ENCODE results near the gene TIAL1. TPM values are rescaled to one million over a fixed set of nuclear protein-coding genes. Genes with fewer than 3 reads are reported as not detected.

The TIAL1 gene
- total and polyA plus RNA-seq, 10 of the 15 experiments (the other 5 are each of a cell fraction or from before 2014, with no cell fraction given): 26.0 to 159 (median 62.8) TPM

DNA sequence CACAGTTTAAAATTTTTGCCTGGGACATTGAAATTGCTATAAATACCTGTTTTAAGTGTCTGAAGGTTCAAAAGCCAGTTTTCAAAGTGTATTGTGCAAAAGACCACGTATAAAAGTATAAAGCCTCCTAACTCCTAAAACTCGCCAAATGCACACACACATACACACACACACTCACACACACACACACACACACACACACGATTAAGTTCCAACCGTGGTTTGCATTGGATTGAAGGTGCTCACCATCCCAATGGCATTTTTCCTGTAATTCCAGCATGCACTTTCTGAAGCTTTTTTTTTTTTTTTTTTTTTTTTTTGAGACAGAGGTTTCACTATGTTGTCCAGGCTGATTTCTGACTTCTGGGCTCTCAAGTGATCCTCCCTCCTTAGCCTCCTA lies 51.5 kb downstream of the TIAL1 start:
- Histone ChIP-seq H3K27ac (ENCODE audit: control insufficient read depth, insufficient read depth) (no peak overlapping the region), H3K4me3 (no peak overlapping the region), H3K4me1 (ENCODE audit: control insufficient read depth, insufficient read depth, low read length) (peaks cover 4% of the 10 kb centered on the region; the same call in 1 of the 2 replicates), H4K20me1 (ENCODE audit: control insufficient read depth, insufficient read depth) (no peaks in the 10 kb centered on the region), H3K36me3 (ENCODE audit: control insufficient read depth in 2 of 2, insufficient read depth in 2 of 2, low read length in 1 of 2) (no peaks in the 10 kb centered on the region), H2AFZ (ENCODE audit: control insufficient read depth, low read depth, low read length) (no peak overlapping the region), H3K9me3 (replicated peaks; ENCODE audit: control insufficient read depth, insufficient read depth, low read length) (no peaks in the 10 kb centered on the region), H3K9ac (ENCODE audit: control insufficient read depth, insufficient read depth, low read length) (no peak overlapping the region), H3K4me2 (ENCODE audit: control insufficient read depth, insufficient read depth) (no peak overlapping the region), H3K79me2 (ENCODE audit: control insufficient read depth, insufficient read depth, low read length) (peaks cover 21% of the 10 kb centered on the region), H3K27me3 (replicated peaks in 1 of 2; ENCODE audit: control insufficient read depth in 2 of 2, insufficient read depth in 2 of 2, low read length in 1 of 2) (no peaks in the 10 kb centered on the region)
- ChIA-PET SMC1A (ENCODE audit: uncharacterized antibody, unreplicated experiment) (no interaction called here), RAD21 (ENCODE audit: unreplicated experiment) (no interaction called here), CTCF (interaction anchor here (0.5 to 5.1 kb wide), 6 partner anchors 28 to 57 kb away, joined by 3 to 45 read pairs (median 3); no protein-coding TSS in a partner anchor), POLR2A (interaction anchor here (0.6 kb wide), 3 partner anchors 37 to 346 kb away, joined by 4 to 6 read pairs (median 5); no protein-coding TSS in a partner anchor)
- BruUV-seq (replicated peaks): no TSS peak
- intact Hi-C loops (cut with micrococcal nuclease; ENCODE audit: unreplicated experiment) (no loop called here), in situ Hi-C loops (cut with MboI) (no loop called here)
- WGBS (ENCODE audit: insufficient coverage, insufficient replicate concordance, low lambda C conversion rate, missing lambda C conversion rate): 44% methylated on average over 4 of the region's 4 CpGs
- ATAC-seq: no peak
- FAIRE-seq: no peak
- DNase-seq (ENCODE audit: low read depth, low spot score): no peak
- TF ChIP-seq LARP7 (IDR thresholded peaks at IDR 0.05): no peak
- TF ChIP-seq, protein P1, sequence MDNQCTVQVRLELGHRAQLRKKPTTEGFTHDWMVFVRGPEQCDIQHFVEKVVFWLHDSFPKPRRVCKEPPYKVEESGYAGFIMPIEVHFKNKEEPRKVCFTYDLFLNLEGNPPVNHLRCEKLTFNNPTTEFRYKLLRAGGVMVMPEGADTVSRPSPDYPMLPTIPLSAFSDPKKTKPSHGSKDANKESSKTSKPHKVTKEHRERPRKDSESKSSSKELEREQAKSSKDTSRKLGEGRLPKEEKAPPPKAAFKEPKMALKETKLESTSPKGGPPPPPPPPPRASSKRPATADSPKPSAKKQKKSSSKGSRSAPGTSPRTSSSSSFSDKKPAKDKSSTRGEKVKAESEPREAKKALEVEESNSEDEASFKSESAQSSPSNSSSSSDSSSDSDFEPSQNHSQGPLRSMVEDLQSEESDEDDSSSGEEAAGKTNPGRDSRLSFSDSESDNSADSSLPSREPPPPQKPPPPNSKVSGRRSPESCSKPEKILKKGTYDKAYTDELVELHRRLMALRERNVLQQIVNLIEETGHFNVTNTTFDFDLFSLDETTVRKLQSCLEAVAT (IDR thresholded peaks at IDR 0.05): no peak
- no peak for TF ChIP-seq HDGF (IDR thresholded peaks at IDR 0.05)
- no peak for TF ChIP-seq KAT2A (conservative IDR thresholded peaks at IDR 0.05; ENCODE audit: control insufficient read depth, low read depth, low read length)
- TF ChIP-seq, protein P2, sequence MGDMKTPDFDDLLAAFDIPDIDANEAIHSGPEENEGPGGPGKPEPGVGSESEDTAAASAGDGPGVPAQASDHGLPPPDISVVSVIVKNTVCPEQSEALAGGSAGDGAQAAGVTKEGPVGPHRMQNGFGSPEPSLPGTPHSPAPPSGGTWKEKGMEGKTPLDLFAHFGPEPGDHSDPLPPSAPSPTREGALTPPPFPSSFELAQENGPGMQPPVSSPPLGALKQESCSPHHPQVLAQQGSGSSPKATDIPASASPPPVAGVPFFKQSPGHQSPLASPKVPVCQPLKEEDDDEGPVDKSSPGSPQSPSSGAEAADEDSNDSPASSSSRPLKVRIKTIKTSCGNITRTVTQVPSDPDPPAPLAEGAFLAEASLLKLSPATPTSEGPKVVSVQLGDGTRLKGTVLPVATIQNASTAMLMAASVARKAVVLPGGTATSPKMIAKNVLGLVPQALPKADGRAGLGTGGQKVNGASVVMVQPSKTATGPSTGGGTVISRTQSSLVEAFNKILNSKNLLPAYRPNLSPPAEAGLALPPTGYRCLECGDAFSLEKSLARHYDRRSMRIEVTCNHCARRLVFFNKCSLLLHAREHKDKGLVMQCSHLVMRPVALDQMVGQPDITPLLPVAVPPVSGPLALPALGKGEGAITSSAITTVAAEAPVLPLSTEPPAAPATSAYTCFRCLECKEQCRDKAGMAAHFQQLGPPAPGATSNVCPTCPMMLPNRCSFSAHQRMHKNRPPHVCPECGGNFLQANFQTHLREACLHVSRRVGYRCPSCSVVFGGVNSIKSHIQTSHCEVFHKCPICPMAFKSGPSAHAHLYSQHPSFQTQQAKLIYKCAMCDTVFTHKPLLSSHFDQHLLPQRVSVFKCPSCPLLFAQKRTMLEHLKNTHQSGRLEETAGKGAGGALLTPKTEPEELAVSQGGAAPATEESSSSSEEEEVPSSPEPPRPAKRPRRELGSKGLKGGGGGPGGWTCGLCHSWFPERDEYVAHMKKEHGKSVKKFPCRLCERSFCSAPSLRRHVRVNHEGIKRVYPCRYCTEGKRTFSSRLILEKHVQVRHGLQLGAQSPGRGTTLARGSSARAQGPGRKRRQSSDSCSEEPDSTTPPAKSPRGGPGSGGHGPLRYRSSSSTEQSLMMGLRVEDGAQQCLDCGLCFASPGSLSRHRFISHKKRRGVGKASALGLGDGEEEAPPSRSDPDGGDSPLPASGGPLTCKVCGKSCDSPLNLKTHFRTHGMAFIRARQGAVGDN (IDR thresholded peaks at IDR 0.05): no peak
- no peak for TF ChIP-seq IKZF1 (conservative IDR thresholded peaks at IDR 0.05)
- no peak for TF ChIP-seq EGR1 (IDR thresholded peaks at IDR 0.05; ENCODE audit: borderline replicate concordance in 1 of 2, low read depth in 2 of 2, low read length in 2 of 2)
- TF ChIP-seq, protein P3, sequence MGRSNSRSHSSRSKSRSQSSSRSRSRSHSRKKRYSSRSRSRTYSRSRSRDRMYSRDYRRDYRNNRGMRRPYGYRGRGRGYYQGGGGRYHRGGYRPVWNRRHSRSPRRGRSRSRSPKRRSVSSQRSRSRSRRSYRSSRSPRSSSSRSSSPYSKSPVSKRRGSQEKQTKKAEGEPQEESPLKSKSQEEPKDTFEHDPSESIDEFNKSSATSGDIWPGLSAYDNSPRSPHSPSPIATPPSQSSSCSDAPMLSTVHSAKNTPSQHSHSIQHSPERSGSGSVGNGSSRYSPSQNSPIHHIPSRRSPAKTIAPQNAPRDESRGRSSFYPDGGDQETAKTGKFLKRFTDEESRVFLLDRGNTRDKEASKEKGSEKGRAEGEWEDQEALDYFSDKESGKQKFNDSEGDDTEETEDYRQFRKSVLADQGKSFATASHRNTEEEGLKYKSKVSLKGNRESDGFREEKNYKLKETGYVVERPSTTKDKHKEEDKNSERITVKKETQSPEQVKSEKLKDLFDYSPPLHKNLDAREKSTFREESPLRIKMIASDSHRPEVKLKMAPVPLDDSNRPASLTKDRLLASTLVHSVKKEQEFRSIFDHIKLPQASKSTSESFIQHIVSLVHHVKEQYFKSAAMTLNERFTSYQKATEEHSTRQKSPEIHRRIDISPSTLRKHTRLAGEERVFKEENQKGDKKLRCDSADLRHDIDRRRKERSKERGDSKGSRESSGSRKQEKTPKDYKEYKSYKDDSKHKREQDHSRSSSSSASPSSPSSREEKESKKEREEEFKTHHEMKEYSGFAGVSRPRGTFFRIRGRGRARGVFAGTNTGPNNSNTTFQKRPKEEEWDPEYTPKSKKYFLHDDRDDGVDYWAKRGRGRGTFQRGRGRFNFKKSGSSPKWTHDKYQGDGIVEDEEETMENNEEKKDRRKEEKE (IDR thresholded peaks at IDR 0.05): no peak
- no peak for TF ChIP-seq ZSCAN29 (IDR thresholded peaks at IDR 0.05)
- no peak for TF ChIP-seq EZH2 (IDR thresholded peaks at IDR 0.05; ENCODE audit: borderline replicate concordance, control insufficient read depth, low read depth, low read length)
